GM19463 (cell line): ENCODE measurements around the gene CACNA2D1.
A peak's percentile ranks its signal among the peaks of the same experiment; 100 is the strongest.

Experiments
- ATAC-seq: cut with Tn5 transposase; IDR thresholded peaks from one replicate; pipeline ENCODE4 v1.9.1; 2021; ENCODE audit warnings: mild to moderate bottlenecking, moderate library complexity; ENCODE audit not compliant: unreplicated experiment

The CACNA2D1 gene

GRCh38 chr7:82443547-82444219, at the start of gene CACNA2D1:
Gene CACNA2D1, minus strand, starts transcription at chr7:82443777.
- peak; percentile 50 for ATAC-seq

- peak; percentile 66 for ATAC-seq
Measured at GRCh38 chr7:82481499-82482097, 38.0 kb upstream of the CACNA2D1 start.

DNA sequence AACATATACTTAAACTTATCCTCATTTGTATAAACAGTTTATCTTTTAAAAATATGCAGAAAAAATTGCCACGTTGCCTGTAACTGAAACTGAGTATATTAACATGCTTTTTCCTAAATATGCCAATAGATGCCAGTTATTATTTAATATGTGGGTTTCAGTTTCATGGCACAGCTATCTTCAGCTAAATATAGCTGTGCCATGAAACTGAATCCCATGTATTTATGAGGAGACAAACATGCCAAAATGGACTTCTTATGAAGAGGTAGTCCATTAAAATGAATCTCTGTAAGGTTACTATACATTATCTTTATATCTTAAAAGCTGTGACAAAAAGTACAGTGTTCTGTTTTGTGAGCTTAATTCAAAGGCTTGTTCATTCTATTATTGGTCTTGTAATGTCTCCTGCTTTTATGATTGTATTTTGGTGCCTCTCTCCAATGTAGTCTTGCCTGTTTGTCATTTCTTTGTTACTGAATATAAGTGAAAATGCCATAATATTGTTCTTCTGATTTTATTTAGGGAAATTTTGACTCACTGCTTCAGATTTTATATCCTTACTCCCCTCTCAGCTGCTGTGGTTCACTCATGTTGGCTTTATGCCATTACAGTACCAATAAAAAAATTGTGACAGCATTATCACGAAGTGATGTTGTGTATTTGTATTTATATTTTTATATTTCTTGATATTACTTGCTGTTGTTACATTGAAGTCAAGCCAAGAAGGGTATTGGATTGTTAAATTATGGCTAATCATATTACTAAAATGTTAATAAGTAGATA, 34.3 kb upstream of the CACNA2D1 start:
- ATAC-seq: no peak

DNA sequence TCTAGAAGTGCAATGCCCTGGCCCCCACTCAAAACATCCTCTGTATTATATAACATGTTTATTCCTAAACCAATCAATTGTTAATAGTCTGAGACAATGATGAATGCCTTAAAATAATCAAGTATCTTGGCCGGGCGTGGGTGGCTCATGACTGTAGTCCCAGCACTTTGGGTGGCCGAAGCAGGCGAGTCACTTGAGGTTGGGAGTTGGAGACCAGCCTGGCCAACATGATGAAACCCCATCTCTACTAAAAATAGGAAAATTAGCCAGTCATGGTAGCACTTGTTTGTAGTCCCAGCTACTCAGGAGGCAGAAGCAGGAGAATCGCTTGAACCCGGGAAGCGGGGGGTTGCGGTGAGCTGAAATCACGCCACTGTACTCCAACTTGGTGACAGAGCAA, 29.4 kb upstream of the CACNA2D1 start:
- ATAC-seq: no peak

DNA sequence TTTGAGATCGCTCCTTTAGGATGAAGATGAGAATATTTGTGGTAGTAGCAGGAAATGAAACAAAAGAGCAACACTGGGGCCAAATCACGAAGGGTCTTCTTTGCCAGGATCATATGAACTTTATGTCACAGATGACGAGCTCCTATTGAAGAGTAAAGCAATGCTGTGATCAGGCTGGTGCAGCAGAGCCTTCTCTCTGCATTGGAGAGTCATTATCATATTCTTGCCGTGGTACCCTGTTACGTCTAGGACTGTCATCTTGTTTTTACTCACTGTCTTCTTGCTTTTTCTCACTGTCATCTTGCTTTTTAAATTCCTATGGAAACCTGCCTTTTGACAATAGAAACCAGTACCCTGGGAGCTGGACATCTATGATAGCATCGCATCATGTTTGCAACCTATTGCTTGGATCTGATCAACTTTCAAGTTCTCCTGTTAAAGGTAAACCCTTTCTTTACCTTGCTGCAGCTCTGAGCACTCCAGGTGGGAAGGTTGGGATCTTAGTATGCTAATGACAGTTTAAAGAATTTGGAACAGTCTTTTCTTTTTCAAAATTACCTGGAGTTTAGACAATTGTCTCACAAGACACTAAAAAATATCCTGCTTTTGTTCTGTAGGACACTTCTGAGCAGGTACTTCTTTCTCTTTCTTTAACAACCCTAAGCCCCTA, 27.9 kb upstream of the CACNA2D1 start:
- ATAC-seq: no peak

DNA sequence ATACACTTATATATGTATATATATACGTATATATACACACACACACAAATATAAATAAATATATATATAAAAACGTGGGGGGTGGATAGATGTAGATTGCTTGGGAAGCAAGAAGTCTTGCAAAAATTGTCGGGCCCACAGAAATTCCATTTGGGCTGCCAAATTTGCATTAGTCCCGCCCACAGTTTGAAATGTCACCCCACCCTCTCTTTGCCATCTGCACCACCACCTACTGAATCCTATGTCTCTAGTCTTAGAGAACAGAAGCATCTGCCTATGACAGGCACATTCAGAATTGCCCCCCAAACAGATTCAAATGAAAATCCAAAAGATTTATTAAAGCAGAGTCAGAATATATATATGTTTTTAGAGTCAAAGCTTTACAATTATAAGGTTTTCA, 25.6 kb upstream of the CACNA2D1 start:
- ATAC-seq: no peak

GRCh38 chr7:82468435-82468834, 24.9 kb upstream of the CACNA2D1 start:
- ATAC-seq: no peak

DNA sequence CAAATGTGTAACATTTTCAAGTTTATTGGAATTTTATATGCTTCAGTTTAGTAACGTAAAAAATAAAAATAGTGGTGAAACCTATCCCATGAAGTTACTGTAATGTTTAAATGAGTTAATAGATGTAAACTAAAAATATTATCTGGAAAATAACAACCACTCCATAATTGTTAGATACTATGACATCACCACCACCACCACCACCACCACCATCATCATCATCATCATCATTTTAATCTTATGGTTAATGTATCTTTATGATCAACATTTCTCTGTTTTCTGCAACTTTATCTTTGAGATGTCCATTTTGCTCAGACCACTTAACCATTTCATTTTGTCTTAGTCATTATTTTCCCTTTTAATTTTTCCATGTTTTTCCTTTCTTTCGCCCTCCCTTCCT, 23.4 kb upstream of the CACNA2D1 start:
- no peak for ATAC-seq

DNA sequence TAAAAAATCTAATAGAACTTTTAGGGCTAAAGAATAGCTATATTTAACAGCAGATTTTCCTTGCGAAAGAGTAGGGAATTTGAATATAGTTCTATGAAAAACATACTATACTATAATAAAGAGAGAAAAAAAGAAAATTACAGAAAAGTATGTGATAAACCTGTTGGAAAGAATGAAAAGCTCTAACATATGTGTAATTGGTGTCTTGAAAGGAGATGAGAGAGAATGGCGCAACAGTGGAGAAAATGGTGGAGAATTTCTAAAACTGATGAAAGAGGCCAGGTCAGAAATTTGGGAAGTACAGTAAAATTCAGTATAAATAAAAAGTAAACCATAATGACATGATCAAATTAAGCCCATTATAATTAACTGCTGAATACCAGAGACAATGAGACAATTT, 20.8 kb upstream of the CACNA2D1 start:
- ATAC-seq: no peak

DNA sequence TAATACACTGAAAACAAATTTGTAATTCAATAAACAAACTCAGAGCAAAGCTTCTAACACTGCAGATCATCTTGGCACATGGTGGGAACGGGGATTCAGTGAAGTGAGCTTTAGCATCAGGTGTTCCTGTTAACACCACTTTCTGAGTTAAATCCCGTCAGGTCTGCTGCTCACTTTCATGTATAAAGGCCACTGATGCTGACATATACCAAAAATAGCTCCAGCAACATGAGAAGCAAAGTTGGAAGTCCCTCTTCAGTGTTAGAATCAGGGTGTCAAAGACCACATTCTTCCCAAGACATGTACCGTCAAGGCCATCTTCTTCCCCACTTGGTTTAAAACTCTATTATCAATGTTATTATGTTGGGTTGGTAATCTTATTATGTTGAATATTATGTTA, 11.7 kb upstream of the CACNA2D1 start:
- no peak for ATAC-seq

- no peak for ATAC-seq
Measured at GRCh38 chr7:82450759-82451158, 7.2 kb upstream of the CACNA2D1 start.

DNA sequence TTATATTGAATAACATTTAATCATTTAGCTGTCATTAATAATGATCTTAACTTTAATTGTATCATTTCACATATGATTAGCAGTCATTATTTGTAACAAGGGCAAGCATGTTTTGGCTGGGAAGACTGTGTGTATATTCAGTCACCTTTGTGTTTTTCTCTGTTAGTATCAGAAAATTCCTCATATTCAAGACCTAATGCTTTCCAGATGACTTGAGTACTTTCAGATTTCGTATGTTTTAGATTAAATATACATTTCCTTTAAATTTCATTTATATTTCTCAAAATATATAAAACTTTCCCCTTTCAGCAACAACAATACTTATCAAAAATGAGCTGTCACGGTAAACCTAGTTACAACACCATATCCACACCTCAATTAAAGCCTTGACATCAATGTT, 6.3 kb upstream of the CACNA2D1 start:
- ATAC-seq: no peak

GRCh38 chr7:82446897-82447296, 3.3 kb upstream of the CACNA2D1 start:
- no peak for ATAC-seq

DNA sequence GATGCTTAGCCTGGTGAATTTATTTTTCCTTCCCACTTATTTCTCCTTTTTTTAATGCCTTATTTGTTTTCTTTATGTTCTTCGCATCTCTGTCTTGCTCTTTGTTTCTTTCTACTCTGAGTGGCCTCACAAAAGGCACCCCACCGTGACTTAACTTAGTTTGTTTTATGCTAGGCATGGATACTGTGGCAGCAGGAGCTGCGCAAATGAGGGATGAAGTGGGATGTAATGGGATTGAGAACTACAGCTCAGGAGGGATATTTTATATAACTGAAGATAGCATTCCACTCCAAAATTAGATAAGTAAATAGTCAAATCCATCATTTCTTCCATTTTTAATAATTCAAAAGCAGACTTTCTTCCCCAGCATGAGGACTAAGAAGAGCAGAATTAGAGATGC, 1.7 kb upstream of the CACNA2D1 start:
- ATAC-seq: no peak

GRCh38 chr7:82444220-82444909, 788 bp upstream of the CACNA2D1 start:
- ATAC-seq: peak; percentile 10

GRCh38 chr7:82443036-82443546, 486 bp downstream of the CACNA2D1 start:
- ATAC-seq: peak; percentile 33

- peak; percentile 14 for ATAC-seq
Measured at GRCh38 chr7:82442492-82443035, 1.0 kb downstream of the CACNA2D1 start.

DNA sequence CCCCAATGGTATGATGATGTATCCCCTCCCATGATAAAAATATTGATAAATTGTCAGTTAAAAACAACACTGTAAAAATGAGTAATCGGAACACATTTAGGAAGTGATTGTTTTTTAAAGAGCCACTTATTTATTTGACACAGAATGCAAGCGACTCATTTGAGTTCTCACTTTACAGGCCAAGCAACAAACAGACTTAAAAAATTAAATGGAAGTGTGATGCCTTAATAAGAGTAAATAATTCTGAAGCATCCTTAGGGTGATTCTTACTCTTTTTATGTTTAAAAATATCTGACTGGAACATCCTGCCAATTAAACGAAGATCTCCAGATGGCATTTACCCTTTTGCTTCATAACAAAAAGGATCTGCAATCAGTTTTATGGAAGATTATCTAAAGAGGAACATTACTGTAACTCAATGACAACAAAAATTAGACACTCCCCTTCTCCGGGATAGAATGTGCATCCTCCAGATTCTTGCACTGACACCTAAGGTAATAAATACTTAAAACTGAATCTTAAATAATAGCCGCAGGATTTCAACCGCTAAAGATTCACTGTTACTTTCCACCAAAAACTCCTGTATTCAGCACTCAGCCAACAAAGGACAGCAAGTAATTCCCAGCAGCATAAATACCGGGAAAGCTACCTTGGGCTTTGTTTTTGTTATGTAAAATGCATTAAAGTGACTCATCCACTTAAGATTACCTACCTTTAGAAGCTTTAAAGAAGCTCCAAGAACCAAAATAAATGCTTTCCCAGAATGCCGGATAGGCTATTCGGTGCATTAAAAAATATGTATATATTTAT, 1.7 kb downstream of the CACNA2D1 start:
- ATAC-seq: no peak

DNA sequence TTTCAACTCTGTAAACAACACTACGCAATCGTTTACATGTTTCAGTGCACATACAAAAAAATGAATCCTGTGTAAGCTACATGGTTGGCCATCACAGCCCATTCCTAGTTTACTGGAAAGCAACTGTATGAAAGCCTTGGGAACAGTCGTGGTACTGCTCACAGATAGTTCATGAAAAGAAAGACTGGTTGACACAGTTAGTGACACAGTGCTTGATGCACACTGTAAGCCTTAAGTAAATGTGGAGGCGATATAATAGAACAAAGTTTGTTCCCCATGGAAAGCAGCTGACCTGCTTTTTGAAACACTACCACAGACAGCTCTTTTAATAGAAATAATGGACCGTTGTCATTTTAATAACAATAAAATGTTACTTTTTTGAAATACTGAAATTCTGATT, 5.1 kb downstream of the CACNA2D1 start:
- ATAC-seq: no peak

- no peak for ATAC-seq
Measured at GRCh38 chr7:82435769-82436168, 7.8 kb downstream of the CACNA2D1 start.
